Measurements from ENCODE around the gene CCDC24. TPM values are rescaled to one million over a fixed set of nuclear protein-coding genes. Genes with fewer than 3 reads are reported as not detected.

The CCDC24 gene
- total RNA-seq (2021; ENCODE audit: unreplicated experiment) (24.4 TPM), Bru-seq, nascent RNA (percentile 64 among the genes with signal in this experiment), BruChase-seq, experiment 1, labeled RNA remaining after a 2-hour chase (percentile 66 among the genes with signal in this experiment), BruChase-seq, experiment 2, labeled RNA remaining after a 6-hour chase (percentile 63 among the genes with signal in this experiment)
- polyA plus RNA-seq (2012; ENCODE audit: insufficient read length), result 27.3 TPM
- long read RNA-seq, partial matches to known transcripts, result 3 of 34 reads
- long read RNA-seq, other reads (novel, unspliced or antisense), result 29 of 34 reads

GRCh38 chr1:43991476-43992231 is at the start of gene CCDC24:
Gene CCDC24, plus strand, starts transcription at chr1:43991599. Its CDS starts 280 bp downstream, at chr1:43991879.
- CTCF ChIA-PET, result no interaction called here
- ATAC-seq, result peak; percentile 85
- POLR2A ChIA-PET, result interaction anchor here (0.6 to 0.7 kb wide), 3 partner anchors 19 to 1024 kb away, joined by 3 to 7 read pairs (median 4); no protein-coding TSS in a partner anchor

GRCh38 chr1:43942411-43942810 is 49.0 kb upstream of the CCDC24 start:
- BruUV-seq (replicated peaks), result no TSS peak
- H3K27ac ChIP-seq (ENCODE audit: low read length), result no peak overlapping the region
- ChIA-PET CTCF (no interaction called here), POLR2A (no interaction called here)
- no peaks in the 10 kb centered on the region for H3K27me3 ChIP-seq (ENCODE audit: control insufficient read depth, insufficient read depth, low read length)
- peaks cover 4% of the 10 kb centered on the region; the same call in 1 of the 2 replicates for H3K4me1 ChIP-seq (ENCODE audit: control insufficient read depth, insufficient read depth, low read length)
- TF ChIP-seq CTCF (IDR thresholded peaks at IDR 0.05) (no peak), TCF7L2 (IDR thresholded peaks at IDR 0.05; ENCODE audit: low read depth, low read length) (no peak), SIN3A (IDR thresholded peaks at IDR 0.05; ENCODE audit: borderline replicate concordance, insufficient read depth, low read depth, low read length) (no peak), POLR2AphosphoS5 (IDR thresholded peaks at IDR 0.05; ENCODE audit: low read depth, low read length) (no peak)
- TF ChIP-seq, protein P1, sequence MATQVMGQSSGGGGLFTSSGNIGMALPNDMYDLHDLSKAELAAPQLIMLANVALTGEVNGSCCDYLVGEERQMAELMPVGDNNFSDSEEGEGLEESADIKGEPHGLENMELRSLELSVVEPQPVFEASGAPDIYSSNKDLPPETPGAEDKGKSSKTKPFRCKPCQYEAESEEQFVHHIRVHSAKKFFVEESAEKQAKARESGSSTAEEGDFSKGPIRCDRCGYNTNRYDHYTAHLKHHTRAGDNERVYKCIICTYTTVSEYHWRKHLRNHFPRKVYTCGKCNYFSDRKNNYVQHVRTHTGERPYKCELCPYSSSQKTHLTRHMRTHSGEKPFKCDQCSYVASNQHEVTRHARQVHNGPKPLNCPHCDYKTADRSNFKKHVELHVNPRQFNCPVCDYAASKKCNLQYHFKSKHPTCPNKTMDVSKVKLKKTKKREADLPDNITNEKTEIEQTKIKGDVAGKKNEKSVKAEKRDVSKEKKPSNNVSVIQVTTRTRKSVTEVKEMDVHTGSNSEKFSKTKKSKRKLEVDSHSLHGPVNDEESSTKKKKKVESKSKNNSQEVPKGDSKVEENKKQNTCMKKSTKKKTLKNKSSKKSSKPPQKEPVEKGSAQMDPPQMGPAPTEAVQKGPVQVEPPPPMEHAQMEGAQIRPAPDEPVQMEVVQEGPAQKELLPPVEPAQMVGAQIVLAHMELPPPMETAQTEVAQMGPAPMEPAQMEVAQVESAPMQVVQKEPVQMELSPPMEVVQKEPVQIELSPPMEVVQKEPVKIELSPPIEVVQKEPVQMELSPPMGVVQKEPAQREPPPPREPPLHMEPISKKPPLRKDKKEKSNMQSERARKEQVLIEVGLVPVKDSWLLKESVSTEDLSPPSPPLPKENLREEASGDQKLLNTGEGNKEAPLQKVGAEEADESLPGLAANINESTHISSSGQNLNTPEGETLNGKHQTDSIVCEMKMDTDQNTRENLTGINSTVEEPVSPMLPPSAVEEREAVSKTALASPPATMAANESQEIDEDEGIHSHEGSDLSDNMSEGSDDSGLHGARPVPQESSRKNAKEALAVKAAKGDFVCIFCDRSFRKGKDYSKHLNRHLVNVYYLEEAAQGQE (IDR thresholded peaks at IDR 0.05; ENCODE audit: insufficient read depth in 1 of 2, low read depth in 2 of 2, low read length in 1 of 2), result no peak
- DNase-seq (ENCODE audit: low read depth, low spot score), result no peak
- no peaks in the 10 kb centered on the region for H3K9me3 ChIP-seq (ENCODE audit: control insufficient read depth, insufficient read depth, low read depth, low read length)
- H3K4me3 ChIP-seq (ENCODE audit: low read depth in 2 of 2, low read length in 2 of 2), result no peak overlapping the region
- in situ Hi-C loops (cut with HindIII; ENCODE audit: low pct_unique_long_range_greater_than_20kb, low sequenced_read_pairs), result loop anchor here (25.0 kb wide), 1 partner anchor 180 kb away; no protein-coding TSS in a partner anchor
- intact Hi-C loops (cut with micrococcal nuclease; ENCODE audit: unreplicated experiment), result no loop called here
- no peak for ATAC-seq
- peaks cover 4% of the 10 kb centered on the region; the same call in 1 of the 2 replicates for H3K36me3 ChIP-seq (ENCODE audit: control insufficient read depth, insufficient read depth, low read length)

More at GRCh38 chr1:43991476-43992231, at the start of gene CCDC24:
- in situ Hi-C loops (cut with HindIII; ENCODE audit: low pct_unique_long_range_greater_than_20kb, low sequenced_read_pairs), result no loop called here
- TF ChIP-seq CTCF (IDR thresholded peaks at IDR 0.05) (no peak), POLR2AphosphoS5 (IDR thresholded peaks at IDR 0.05; ENCODE audit: low read depth, low read length) (peak; percentile 68), SIN3A (IDR thresholded peaks at IDR 0.05; ENCODE audit: borderline replicate concordance, insufficient read depth, low read depth, low read length) (0 out of 2 replicates have a peak, but pooled peaks have one; percentile 72)
- TF ChIP-seq, protein P1 (IDR thresholded peaks at IDR 0.05; ENCODE audit: insufficient read depth in 1 of 2, low read depth in 2 of 2, low read length in 1 of 2), result no peak
- no peak for DNase-seq (ENCODE audit: low read depth, low spot score)
- peak within 1 kb of the TSS; percentile 60 to 82 for H3K4me3 ChIP-seq (ENCODE audit: low read depth in 2 of 2, low read length in 2 of 2)
- peaks cover 16% of the 10 kb centered on the region for H3K4me1 ChIP-seq (ENCODE audit: control insufficient read depth, insufficient read depth, low read length)
- no peaks in the 10 kb centered on the region for H3K27me3 ChIP-seq (ENCODE audit: control insufficient read depth, insufficient read depth, low read length)
- BruUV-seq (replicated peaks), result no TSS peak
- no peaks in the 10 kb centered on the region for H3K9me3 ChIP-seq (ENCODE audit: control insufficient read depth, insufficient read depth, low read depth, low read length)
- no peaks in the 10 kb centered on the region for H3K36me3 ChIP-seq (ENCODE audit: control insufficient read depth, insufficient read depth, low read length)
- intact Hi-C loops (cut with micrococcal nuclease; ENCODE audit: unreplicated experiment), result loop anchor here (5.0 kb wide), 1 partner anchor 46 kb away; no protein-coding TSS in a partner anchor
- peak within 1 kb of the TSS; percentile 92 for H3K27ac ChIP-seq (ENCODE audit: low read length)

Measured in Panc1 (cell line).